ENCODE results near the gene EN1.

The EN1 gene

DNA sequence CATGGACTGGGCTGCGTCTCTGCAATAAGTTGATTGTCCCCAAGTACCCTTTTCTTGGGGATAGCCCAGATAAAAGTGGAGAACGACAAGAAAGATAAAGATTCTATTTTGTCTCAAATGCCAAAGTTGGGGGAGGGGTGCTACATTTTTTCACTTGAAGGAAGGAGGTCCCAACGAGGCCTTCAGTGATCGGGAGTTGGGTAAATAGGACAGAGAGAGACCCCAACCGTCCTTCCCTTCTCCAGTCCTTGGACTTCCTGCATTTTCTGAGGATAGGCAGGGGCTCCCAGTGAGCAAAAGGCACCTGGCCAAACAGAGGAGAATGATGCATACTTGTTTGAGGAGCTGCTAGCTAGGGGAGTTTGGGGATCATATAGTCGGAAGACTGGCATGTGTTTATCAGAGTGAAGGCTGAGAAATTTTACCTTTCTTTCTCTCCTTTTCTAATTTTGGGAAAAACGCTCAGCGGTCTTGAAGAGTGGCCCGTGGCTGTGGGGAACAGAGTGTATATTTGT, 3.5 kb upstream of the EN1 start:
- peaks cover 88% of the 10 kb centered on the region for H3K27me3 Mint-ChIP-seq
- no peak overlapping the region for H3K4me3 Mint-ChIP-seq
- no peak overlapping the region for H3K27ac Mint-ChIP-seq
- no peaks in the 10 kb centered on the region for H3K36me3 Mint-ChIP-seq (ENCODE audit: low read depth)
- DNase-seq: no peak
- H3K4me1 Mint-ChIP-seq (ENCODE audit: low read depth): peaks cover 34% of the 10 kb centered on the region
- no peaks in the 10 kb centered on the region for H3K9me3 Mint-ChIP-seq

DNA sequence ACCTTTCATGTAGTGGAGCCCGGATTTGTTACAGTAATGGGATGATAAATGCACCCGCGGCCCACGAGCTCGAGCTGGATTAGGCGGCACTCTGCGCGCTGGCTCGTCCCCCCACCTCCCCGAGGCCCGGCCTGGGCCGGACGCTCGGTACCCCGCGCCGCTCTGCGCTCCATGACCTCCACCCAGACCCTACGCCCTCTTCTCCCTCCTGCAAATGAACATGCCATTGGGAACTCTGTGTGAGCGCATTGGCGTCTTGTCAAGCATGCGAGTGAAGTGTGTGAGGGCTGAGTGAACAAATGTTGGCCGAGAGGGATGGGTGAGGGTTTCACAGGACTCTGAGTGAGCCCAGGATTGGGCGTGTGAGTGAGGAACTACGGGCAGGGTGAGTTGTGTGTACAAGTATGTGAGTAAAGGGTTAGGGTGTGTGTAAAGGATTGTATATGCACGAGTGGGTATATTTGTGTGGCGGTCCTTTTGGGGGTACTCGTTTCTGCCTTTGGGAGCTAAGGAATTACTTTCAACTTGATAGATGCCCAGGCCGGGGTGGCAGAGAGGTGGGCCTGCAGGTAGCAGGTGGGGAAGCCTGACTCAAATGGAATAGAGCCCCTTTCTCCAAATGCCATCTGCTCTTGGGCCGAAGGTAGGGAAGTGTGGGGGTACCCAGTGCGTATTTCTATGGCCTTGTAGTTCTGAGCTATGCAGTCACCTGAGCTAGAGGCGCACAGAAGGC, 2.9 kb upstream of the EN1 start:
- Mint-ChIP-seq H3K9me3 (no peaks in the 10 kb centered on the region), H3K4me1 (ENCODE audit: low read depth) (peaks cover 37% of the 10 kb centered on the region), H3K27ac (peak overlapping the region; percentile 63), H3K4me3 (no peak overlapping the region), H3K27me3 (peaks cover 89% of the 10 kb centered on the region), H3K36me3 (ENCODE audit: low read depth) (no peaks in the 10 kb centered on the region)
- no peak for DNase-seq

- H3K4me3 Mint-ChIP-seq: no peak overlapping the region
- peaks cover 89% of the 10 kb centered on the region for H3K27me3 Mint-ChIP-seq
- H3K36me3 Mint-ChIP-seq (ENCODE audit: low read depth): no peaks in the 10 kb centered on the region
- no peak for DNase-seq
- H3K27ac Mint-ChIP-seq: peak overlapping the region; percentile 63
- H3K9me3 Mint-ChIP-seq: no peaks in the 10 kb centered on the region
- peaks cover 42% of the 10 kb centered on the region for H3K4me1 Mint-ChIP-seq (ENCODE audit: low read depth)
Measured at GRCh38 chr2:118849226-118850167, 2.0 kb upstream of the EN1 start.

DNA sequence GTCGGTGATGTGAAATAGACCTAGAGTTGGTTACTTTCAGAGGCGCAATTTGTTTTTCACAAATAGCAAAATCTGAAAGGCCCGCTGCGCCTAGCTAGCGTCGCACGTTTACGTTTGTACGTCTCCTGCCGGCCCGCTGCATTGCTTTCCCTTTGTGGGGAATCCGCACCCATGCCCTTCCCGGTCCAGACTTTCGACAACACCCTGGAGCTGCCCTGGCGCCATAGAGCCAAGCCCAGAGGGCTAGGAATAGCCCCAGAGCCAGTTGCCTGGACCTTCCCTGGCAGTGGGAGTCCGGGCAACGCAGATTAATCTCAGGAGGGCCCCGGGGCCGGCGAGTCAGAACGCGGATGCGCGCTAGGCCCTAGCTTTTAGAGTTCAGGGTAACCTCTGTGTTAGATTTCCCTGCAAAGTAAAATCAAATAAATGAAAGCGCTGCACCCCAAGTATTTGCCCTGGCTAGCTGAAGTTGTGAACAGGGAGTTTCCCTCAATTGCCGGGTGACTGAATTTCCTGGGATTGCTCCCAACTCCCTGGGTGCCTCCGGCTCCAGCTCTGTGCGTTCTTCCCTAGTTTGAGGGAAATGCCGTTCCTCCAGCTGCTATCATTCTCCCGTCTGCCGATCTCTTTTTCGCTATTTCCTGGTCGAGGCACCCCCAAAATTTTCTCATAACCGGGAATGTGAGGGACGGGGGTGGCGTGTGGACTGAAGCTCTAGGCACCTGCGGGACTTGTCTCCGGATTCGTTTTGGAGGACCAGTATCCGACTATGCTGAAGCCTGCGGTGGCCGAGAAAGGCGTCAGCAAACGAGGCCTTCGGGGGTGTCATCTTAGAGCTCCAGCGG, 1.2 kb upstream of the EN1 start:
- Mint-ChIP-seq H3K4me3 (peak overlapping the region; percentile 35), H3K27me3 (peaks cover 89% of the 10 kb centered on the region), H3K36me3 (ENCODE audit: low read depth) (no peaks in the 10 kb centered on the region), H3K27ac (peak overlapping the region; percentile 63), H3K4me1 (ENCODE audit: low read depth) (peaks cover 37% of the 10 kb centered on the region), H3K9me3 (no peaks in the 10 kb centered on the region)
- no peak for DNase-seq

DNA sequence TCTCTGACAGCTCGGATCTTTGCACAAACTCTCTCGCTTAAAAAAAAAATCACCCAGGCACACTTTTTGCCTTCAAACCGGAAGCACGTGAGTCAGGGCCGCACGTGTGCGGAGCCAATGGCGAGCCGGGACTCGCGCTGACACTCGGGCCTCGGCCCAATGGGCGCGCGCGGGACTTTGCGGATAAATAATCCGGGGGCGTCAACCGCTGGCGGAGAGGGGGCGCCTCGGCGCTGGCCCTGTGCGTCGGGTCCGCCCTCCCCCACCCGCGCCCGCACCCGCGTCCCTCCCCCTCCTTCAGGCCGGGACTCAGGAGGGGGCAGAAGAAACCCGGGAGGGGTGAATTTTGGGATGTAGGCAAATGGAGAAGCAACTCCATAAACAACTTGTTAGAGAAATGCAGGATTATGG, 319 bp upstream of the EN1 start:
- H3K27ac Mint-ChIP-seq: no peak overlapping the region
- no peak for DNase-seq
- H3K9me3 Mint-ChIP-seq: no peaks in the 10 kb centered on the region
- H3K27me3 Mint-ChIP-seq: peaks cover 88% of the 10 kb centered on the region
- peaks cover 38% of the 10 kb centered on the region for H3K4me1 Mint-ChIP-seq (ENCODE audit: low read depth)
- H3K36me3 Mint-ChIP-seq (ENCODE audit: low read depth): no peaks in the 10 kb centered on the region
- peak overlapping the region; percentile 43 for H3K4me3 Mint-ChIP-seq

GRCh38 chr2:118846442-118846952, 951 bp downstream of the EN1 start:
- no peak for DNase-seq
- Mint-ChIP-seq H3K4me3 (peak overlapping the region; percentile 6), H3K36me3 (ENCODE audit: low read depth) (no peaks in the 10 kb centered on the region), H3K4me1 (ENCODE audit: low read depth) (peaks cover 43% of the 10 kb centered on the region), H3K9me3 (no peaks in the 10 kb centered on the region), H3K27me3 (peaks cover 89% of the 10 kb centered on the region), H3K27ac (no peak overlapping the region)

DNA sequence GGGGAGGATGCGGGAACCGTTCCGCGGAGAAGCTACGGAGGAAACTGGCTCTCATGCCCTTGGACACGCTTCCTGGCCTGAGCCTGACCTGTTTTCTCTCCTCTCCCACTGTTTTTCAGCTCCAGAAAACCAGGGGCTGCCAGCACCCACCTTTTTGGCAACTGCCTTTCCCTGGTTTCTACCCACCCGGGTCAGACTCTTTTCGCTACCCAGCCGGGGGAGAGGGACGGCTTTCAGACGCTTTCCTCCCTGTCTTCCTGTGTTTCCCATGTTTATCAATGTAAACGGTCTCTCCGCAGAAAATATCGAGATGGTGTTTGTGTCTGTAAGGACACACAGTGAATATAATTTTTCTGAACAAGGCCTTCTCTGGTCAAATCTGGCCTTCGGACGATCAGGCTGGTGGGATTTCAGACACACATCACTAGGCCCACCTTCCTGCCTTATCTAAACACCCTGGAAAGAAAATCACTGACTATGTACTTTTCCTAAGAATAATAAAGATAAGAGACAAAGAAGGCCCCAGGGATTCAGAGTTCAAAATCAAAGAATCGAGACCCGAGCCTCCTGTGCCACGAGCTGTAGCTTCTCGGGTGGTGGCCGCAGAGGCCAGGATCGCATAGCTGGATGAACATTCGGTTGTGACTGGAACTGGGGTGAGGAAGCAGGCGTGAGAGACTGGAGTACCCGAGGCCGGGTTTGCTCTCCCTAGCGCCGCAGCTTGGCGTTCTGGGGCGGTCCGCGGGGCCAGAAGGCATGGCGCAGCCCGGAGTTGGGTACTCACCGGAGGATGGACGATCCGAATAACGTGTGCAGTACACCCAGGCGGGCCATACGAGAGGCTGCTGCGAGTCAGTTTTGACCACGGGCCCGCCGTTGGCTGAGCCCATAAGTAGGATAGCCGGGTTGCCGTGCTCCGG, 1.7 kb downstream of the EN1 start:
- Mint-ChIP-seq H3K4me3 (peak overlapping the region; percentile 54), H3K27ac (peak overlapping the region; percentile 77), H3K27me3 (peaks cover 89% of the 10 kb centered on the region), H3K9me3 (no peaks in the 10 kb centered on the region), H3K4me1 (ENCODE audit: low read depth) (peaks cover 45% of the 10 kb centered on the region), H3K36me3 (ENCODE audit: low read depth) (no peaks in the 10 kb centered on the region)
- no peak for DNase-seq

DNA sequence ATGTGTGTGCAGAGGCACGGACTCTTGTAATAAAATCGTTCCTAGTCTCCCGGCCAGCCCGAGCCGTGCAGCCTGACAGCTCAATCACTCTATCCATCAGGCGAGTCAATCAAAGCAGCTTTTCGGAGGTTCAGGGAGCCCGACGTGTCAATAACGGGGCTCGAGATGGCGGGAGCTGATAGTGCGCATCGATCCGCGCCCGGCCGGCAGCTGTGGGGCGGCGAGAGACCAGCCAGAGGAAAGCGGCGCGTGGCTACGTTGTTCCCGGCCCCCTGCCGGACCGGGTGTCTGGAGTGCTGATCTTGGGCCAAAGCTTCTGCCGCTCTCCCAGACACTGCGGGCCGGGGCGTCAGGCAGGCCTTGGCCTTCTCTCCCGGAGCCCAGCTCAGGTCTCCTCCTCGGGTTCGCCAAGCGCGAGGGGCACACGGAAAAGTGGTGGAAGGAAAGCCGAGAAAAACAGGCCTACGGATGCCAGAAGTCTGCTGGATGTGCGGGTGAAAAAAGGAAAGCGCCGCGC, 2.4 kb downstream of the EN1 start:
- Mint-ChIP-seq H3K4me3 (no peak overlapping the region), H3K4me1 (ENCODE audit: low read depth) (peaks cover 45% of the 10 kb centered on the region)

GRCh38 chr2:118844261-118845004, 3.0 kb downstream of the EN1 start:
- Mint-ChIP-seq H3K27me3 (peaks cover 89% of the 10 kb centered on the region), H3K9me3 (no peaks in the 10 kb centered on the region), H3K4me3 (no peak overlapping the region), H3K4me1 (ENCODE audit: low read depth) (peaks cover 45% of the 10 kb centered on the region), H3K36me3 (ENCODE audit: low read depth) (no peaks in the 10 kb centered on the region), H3K27ac (no peak overlapping the region)
- no peak for DNase-seq

More for the DNA sequence above, 2.4 kb downstream of the EN1 start:
- Mint-ChIP-seq H3K27ac (no peak overlapping the region), H3K27me3 (peaks cover 89% of the 10 kb centered on the region), H3K36me3 (ENCODE audit: low read depth) (no peaks in the 10 kb centered on the region), H3K9me3 (no peaks in the 10 kb centered on the region)
- no peak for DNase-seq

GRCh38 chr2:118843483-118844132, 3.8 kb downstream of the EN1 start:
- peaks cover 41% of the 10 kb centered on the region for H3K4me1 Mint-ChIP-seq (ENCODE audit: low read depth)
- peaks cover 89% of the 10 kb centered on the region for H3K27me3 Mint-ChIP-seq
- H3K36me3 Mint-ChIP-seq (ENCODE audit: low read depth): no peaks in the 10 kb centered on the region
- DNase-seq: no peak
- no peak overlapping the region for H3K27ac Mint-ChIP-seq
- no peak overlapping the region for H3K4me3 Mint-ChIP-seq
- H3K9me3 Mint-ChIP-seq: no peaks in the 10 kb centered on the region

DNA sequence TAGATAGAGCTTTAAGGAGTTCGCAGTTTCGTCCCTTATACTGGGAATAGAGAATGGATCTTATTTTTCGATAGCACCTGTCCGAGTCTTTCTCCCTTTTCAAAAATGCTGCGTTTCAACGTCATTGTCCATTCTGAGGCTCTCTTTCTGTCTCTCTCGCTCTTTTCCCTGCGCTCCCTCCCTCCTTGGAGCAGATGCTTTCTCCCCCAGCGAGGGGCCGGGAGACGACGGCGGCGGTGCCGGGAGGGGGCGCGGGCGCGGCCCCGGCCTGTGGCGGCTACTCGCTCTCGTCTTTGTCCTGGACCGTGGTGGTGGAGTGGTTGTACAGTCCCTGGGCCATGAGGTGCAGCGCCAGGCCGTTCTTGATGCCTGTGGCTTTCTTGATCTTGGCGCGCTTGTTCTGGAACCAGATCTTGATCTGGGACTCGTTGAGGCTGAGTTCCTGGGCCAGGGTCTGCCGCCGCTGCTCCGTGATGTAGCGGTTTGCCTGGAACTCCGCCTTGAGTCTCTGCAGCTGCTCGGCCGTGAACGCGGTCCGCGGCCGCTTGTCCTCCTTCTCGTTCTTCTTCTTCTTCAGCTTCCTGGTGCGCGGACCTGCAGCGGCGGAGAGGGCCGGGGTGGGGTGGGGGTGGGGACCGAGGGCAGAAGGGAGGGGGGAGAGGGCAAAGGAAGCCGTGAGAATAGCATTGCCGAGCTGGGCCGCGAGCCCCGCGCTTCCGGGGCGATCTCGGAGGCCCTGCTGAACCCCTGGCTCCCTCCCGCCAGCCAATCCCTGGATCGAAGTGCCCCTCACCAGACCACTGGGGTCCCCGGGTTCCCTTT, 4.6 kb downstream of the EN1 start:
- Mint-ChIP-seq H3K27me3 (peaks cover 89% of the 10 kb centered on the region), H3K4me1 (ENCODE audit: low read depth) (peaks cover 37% of the 10 kb centered on the region), H3K9me3 (no peaks in the 10 kb centered on the region), H3K27ac (no peak overlapping the region), H3K36me3 (ENCODE audit: low read depth) (no peaks in the 10 kb centered on the region), H3K4me3 (peak overlapping the region; percentile 65)
- no peak for DNase-seq
